Measurements from ENCODE around the gene C2orf76.

The C2orf76 gene

GRCh38 chr2:119261493-119262225 lies 105.0 kb downstream of the C2orf76 start:
- no peak for DNase-seq

GRCh38 chr2:119260646-119261492 lies 105.8 kb downstream of the C2orf76 start:
- DNase-seq, result no peak

- DNase-seq, result no peak
Observed at GRCh38 chr2:119259296-119259860, 107.3 kb downstream of the C2orf76 start.

DNA sequence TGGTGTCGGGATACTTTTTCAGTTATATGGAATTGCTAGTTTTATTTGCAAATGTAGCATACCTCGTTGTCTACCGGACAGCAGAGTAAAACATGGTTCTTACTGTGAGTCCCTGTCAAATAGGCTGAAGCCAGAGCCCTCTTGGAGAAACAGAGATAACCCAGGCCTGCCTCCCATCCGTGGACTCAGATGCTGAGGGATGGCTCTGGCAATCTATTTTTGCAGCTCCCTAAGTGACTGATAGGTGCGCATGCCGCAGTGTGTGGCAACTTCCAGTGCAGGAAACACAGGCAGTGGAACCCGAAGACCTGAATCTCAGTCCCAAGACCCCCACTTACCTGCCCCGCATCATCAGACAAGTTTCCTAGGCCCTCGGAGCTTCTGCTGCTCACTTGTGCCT lies 109.4 kb downstream of the C2orf76 start:
- DNase-seq, result no peak

GRCh38 chr2:119256582-119256921 lies 110.1 kb downstream of the C2orf76 start:
- no peak for DNase-seq

- no peak for DNase-seq
Observed at GRCh38 chr2:119255760-119256581, 110.7 kb downstream of the C2orf76 start.

- no peak for DNase-seq
Observed at GRCh38 chr2:119254601-119255080, 112.0 kb downstream of the C2orf76 start.

- DNase-seq, result no peak
Observed at GRCh38 chr2:119253760-119254600, 112.7 kb downstream of the C2orf76 start.

DNA sequence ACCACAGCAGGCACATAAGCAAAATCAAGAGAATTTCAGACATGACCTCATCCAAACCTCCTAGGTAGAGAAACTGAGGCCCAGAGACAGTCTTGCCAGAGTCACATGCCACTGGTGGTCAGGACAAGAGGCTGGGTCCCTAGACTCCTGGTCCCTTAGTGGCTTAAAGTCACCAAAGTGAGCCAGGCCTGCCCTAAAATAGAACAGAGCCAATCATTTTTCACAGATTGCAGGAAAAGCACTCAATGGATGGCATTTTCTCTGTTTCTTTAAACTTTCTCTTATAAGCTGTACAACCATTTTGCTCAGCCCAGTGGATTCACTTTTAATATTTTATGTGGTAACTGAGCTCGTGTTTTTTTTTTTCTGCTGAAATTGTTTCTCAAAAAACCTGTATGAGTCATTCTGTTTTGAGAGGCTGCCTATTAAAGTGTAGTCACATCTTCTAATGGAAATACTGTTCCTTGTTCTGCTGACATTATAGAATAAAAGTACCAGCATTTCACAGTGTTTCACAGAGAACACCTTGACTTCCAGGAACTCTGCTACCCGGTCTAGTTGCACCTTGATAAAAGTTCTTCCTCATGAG lies 113.4 kb downstream of the C2orf76 start:
- no peak for DNase-seq

Measured in NCI-H446 (cell line).